Epithelial cell of esophagus (primary cell): ENCODE results near the gene JUND.
A peak's percentile ranks its signal among the peaks of the same experiment; 100 is the strongest.

Experiments used
- DNase-seq: peaks from one replicate; pipeline ENCODE4 v3.0.0; 2010; ENCODE audit warnings: low read depth
- H3K4me3 ChIP-seq: 2 replicates; pipeline ENCODE4 v1.5.1; 2011; ENCODE audit warnings: mild to moderate bottlenecking, low read length, control low read depth
- CTCF ChIP-seq: IDR thresholded peaks from 2 replicates; pipeline ENCODE4 v1.5.1; 2011; ENCODE audit warnings: low read depth, mild to moderate bottlenecking, low read length, control low read depth, inconsistent platforms; ENCODE audit not compliant: insufficient read depth; ENCODE audit errors: missing control alignments

JUND gene

GRCh38 chr19:18301718-18302111, 20.3 kb upstream of the JUND start:
- DNase-seq: no peak
- H3K4me3 ChIP-seq: no peak overlapping the region
- TF ChIP-seq CTCF: no peak

- peak; percentile 40 for DNase-seq
- TF ChIP-seq CTCF: no peak
Measured at GRCh38 chr19:18300930-18301717, 19.7 kb upstream of the JUND start.

GRCh38 chr19:18299654-18300053, 18.2 kb upstream of the JUND start:
- no peak for DNase-seq
- no peak overlapping the region for H3K4me3 ChIP-seq
- TF ChIP-seq CTCF: no peak

More at GRCh38 chr19:18300930-18301717, 19.7 kb upstream of the JUND start:
- H3K4me3 ChIP-seq: no peak overlapping the region

- no peak for DNase-seq
- no peak overlapping the region for H3K4me3 ChIP-seq
- TF ChIP-seq CTCF: no peak
Measured at GRCh38 chr19:18298601-18299000, 17.2 kb upstream of the JUND start.

- no peak for DNase-seq
- TF ChIP-seq CTCF: no peak
- H3K4me3 ChIP-seq: no peak overlapping the region
Measured at GRCh38 chr19:18297308-18297707, 15.9 kb upstream of the JUND start.

- DNase-seq: no peak
- no peak overlapping the region for H3K4me3 ChIP-seq
- TF ChIP-seq CTCF: no peak
Measured at GRCh38 chr19:18295034-18295451, 13.6 kb upstream of the JUND start.

- H3K4me3 ChIP-seq: no peak overlapping the region
- DNase-seq: peak; percentile 81
- TF ChIP-seq CTCF: no peak
Measured at GRCh38 chr19:18294467-18294864, 13.0 kb upstream of the JUND start.
